Breast epithelium (tissue), 3 donors: ENCODE measurements around the gene RAB39A.

Experiments used
- POLR2A ChIP-seq: fragments of 450-650 bp; IDR thresholded peaks from one replicate; pipeline ENCODE4 v1.6.1; 2016; ENCODE audit warnings: antibody characterized with exemption, mild to moderate bottlenecking, moderate library complexity
- TF ChIP-seq, protein P1 (sequence below), 3 donors: fragments of 450-650 bp; IDR thresholded peaks; one replicate each; pipeline ENCODE4 v1.5.1; 2016 to 2017; ENCODE audit warnings: antibody characterized with exemption in 3 of 3, mild to moderate bottlenecking in 3 of 3, moderate library complexity in 3 of 3

DNA sequence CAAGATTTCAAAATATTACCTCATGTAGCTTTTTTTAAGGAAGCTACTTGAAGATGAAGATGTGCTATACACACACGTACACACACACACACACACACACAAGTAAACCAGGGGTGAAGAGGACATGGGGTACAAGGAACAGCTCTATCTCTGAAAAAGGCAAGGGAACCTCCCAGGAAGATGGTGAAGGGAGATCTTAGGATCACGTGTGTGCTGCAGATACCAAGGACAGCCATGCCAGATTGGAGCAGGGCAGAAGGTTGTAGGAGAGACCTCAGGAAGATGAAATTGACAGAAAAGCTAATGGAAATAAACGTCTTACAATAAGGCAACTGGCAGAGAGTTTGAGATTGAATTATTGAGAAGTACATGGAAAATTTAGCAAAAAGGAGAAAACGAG lies 19.7 kb downstream of the RAB39A start:
- no peak for TF ChIP-seq POLR2A
- TF ChIP-seq, protein P1, sequence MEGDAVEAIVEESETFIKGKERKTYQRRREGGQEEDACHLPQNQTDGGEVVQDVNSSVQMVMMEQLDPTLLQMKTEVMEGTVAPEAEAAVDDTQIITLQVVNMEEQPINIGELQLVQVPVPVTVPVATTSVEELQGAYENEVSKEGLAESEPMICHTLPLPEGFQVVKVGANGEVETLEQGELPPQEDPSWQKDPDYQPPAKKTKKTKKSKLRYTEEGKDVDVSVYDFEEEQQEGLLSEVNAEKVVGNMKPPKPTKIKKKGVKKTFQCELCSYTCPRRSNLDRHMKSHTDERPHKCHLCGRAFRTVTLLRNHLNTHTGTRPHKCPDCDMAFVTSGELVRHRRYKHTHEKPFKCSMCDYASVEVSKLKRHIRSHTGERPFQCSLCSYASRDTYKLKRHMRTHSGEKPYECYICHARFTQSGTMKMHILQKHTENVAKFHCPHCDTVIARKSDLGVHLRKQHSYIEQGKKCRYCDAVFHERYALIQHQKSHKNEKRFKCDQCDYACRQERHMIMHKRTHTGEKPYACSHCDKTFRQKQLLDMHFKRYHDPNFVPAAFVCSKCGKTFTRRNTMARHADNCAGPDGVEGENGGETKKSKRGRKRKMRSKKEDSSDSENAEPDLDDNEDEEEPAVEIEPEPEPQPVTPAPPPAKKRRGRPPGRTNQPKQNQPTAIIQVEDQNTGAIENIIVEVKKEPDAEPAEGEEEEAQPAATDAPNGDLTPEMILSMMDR (IDR thresholded peaks at IDR 0.05): no peak
